IPS-20b (cell line): ENCODE measurements around the gene LMO4.

ENCODE experiments used
- H3K27ac ChIP-seq: one replicate; pipeline ENCODE4 v1.5.1; 2013; ENCODE audit warnings: low read length
- H3K27me3 ChIP-seq: 2 replicates; pipeline ENCODE4 v1.6.1; 2013; ENCODE audit warnings: mild to moderate bottlenecking, low read length, inconsistent platforms; ENCODE audit not compliant: insufficient read depth
- H3K36me3 ChIP-seq: 2 replicates; pipeline ENCODE4 v1.6.1; 2013; ENCODE audit warnings: low read depth, mild to moderate bottlenecking, inconsistent platforms, low read length, moderate library complexity; ENCODE audit not compliant: insufficient read depth
- H3K4me1 ChIP-seq: 2 replicates; pipeline ENCODE4 v1.6.1; 2013; ENCODE audit warnings: mild to moderate bottlenecking, control low read depth, inconsistent platforms, low read length, moderate library complexity; ENCODE audit not compliant: insufficient read depth
- H3K4me3 ChIP-seq: 2 replicates; pipeline ENCODE4 v1.5.1; 2013; ENCODE audit warnings: mild to moderate bottlenecking, low read length, inconsistent platforms
- H3K9ac ChIP-seq: 2 replicates; pipeline ENCODE4 v1.6.1; 2013; ENCODE audit warnings: low read depth, mild to moderate bottlenecking, inconsistent platforms, low read length, moderate library complexity
- H3K9me3 ChIP-seq: 2 replicates; pipeline ENCODE4 v1.6.1; 2013; ENCODE audit warnings: mild to moderate bottlenecking, low read depth, low read length, inconsistent platforms; ENCODE audit not compliant: insufficient read depth

Gene LMO4

DNA sequence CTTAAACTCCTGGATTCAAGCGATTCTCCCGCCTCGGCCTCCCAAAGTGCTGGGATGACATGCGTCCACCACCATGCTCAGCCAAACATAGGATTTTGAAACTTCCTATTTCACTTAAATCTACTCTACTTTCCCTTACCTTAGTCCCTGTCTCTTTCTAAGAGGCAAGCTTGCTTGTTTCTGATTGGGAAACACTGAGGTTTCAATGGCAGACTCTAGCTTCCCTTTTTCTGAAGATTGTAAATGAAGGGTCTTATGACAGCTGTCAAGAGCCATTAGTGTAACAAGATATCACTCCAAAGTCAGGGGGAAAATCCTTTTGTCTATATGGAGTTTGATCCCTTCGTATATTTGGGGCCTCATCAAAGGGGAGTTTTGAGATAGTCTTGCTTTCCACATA lies 23.5 kb upstream of the LMO4 start:
- Histone ChIP-seq H3K4me3 (no peak overlapping the region), H3K27me3 (no peaks in the 10 kb centered on the region), H3K36me3 (no peaks in the 10 kb centered on the region), H3K27ac (no peak overlapping the region), H3K4me1 (peaks cover 16% of the 10 kb centered on the region; the same call in 1 of the 2 replicates), H3K9me3 (no peaks in the 10 kb centered on the region), H3K9ac (no peak overlapping the region)

- no peaks in the 10 kb centered on the region for H3K27me3 ChIP-seq
- no peak overlapping the region for H3K9ac ChIP-seq
- H3K4me1 ChIP-seq, result peaks cover 17% of the 10 kb centered on the region; the same call in 1 of the 2 replicates
Observed at GRCh38 chr1:87305762-87306161, 22.9 kb upstream of the LMO4 start.

DNA sequence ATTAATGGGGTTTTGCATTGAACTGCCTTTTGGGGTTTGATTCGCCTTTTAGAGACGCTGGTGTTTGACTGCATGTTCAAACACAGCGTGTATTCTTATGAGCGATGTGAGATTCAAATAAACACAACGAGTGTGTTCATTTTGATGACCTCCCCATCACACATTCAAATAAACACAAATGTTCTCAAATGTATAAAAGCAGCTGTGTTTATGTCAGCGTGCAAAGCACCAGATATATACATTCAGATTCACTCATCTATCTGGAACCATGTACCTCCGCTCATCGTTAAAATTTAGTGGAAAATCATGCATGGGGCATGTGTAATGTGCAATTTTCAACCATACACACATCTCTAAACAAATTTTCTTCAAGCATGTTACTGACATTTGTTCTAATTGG lies 21.4 kb upstream of the LMO4 start:
- H3K9me3 ChIP-seq, result no peaks in the 10 kb centered on the region
- no peak overlapping the region for H3K27ac ChIP-seq
- H3K9ac ChIP-seq, result no peak overlapping the region
- no peak overlapping the region for H3K4me3 ChIP-seq
- no peaks in the 10 kb centered on the region for H3K27me3 ChIP-seq
- no peaks in the 10 kb centered on the region for H3K36me3 ChIP-seq
- peaks cover 17% of the 10 kb centered on the region; the same call in 1 of the 2 replicates for H3K4me1 ChIP-seq

More at GRCh38 chr1:87305762-87306161, 22.9 kb upstream of the LMO4 start:
- Histone ChIP-seq H3K9me3 (no peaks in the 10 kb centered on the region), H3K4me3 (no peak overlapping the region), H3K36me3 (no peaks in the 10 kb centered on the region), H3K27ac (no peak overlapping the region)

- H3K27ac ChIP-seq, result no peak overlapping the region
- peaks cover 17% of the 10 kb centered on the region; the same call in 1 of the 2 replicates for H3K4me1 ChIP-seq
- H3K9me3 ChIP-seq, result no peaks in the 10 kb centered on the region
Observed at GRCh38 chr1:87307931-87308330, 20.7 kb upstream of the LMO4 start.

DNA sequence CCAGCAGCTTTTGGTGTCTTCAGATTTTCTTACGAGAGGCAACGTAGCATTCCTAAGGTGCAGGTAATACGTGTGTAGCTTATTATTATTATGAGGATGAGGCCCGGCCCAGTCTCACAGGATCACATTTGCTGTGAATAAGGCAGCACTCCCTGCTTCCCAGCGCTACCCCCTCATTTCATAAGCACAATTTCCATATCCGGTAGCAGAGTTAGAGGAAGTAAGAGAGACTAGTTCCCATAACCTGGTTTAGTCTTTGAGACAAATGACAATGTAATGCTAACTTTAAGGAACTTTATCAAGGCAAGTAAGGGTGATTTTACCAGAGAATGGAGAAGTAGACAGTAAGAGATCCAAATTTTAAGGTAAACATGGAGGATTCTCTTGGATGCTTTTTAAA lies 14.6 kb upstream of the LMO4 start:
- peaks cover 3% of the 10 kb centered on the region; the same call in 1 of the 2 replicates for H3K4me1 ChIP-seq
- H3K27ac ChIP-seq, result no peak overlapping the region
- H3K9me3 ChIP-seq, result no peaks in the 10 kb centered on the region
- H3K27me3 ChIP-seq, result no peaks in the 10 kb centered on the region
- H3K9ac ChIP-seq, result no peak overlapping the region
- H3K4me3 ChIP-seq, result no peak overlapping the region
- H3K36me3 ChIP-seq, result no peaks in the 10 kb centered on the region

More at GRCh38 chr1:87307931-87308330, 20.7 kb upstream of the LMO4 start:
- H3K36me3 ChIP-seq, result no peaks in the 10 kb centered on the region
- H3K9ac ChIP-seq, result no peak overlapping the region
- no peaks in the 10 kb centered on the region for H3K27me3 ChIP-seq
- H3K4me3 ChIP-seq, result no peak overlapping the region

DNA sequence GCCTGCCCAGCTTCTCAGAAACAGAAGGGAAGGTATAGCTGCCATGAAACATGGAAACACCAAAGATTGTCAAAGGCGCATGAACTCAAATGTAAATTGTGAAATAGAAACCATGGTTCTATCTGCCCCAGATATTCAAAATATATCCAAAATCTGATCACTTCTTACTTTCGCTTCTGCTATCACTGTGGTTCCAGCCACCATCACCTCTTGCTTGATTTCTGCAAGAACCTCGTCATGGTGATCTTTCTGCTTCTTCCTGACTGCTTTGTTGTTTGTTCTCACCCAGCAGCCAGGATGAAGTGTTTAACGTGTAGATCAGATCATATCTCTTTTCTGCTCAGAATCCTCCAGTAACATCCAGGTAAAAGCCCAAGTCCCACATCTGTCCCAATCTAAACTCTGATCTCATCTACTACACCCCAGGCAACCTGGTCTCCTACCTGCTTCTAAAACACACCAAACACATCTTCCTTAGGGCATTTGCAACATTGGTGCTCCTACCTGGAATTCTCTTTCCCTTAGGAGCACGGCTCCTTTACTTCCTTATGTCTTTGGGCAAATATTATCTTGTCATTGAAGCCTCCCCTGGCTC lies 10.5 kb upstream of the LMO4 start:
- H3K27me3 ChIP-seq, result no peaks in the 10 kb centered on the region
- H3K9me3 ChIP-seq, result no peaks in the 10 kb centered on the region
- no peaks in the 10 kb centered on the region for H3K4me1 ChIP-seq
- no peak overlapping the region for H3K4me3 ChIP-seq
- H3K9ac ChIP-seq, result no peak overlapping the region
- H3K36me3 ChIP-seq, result no peaks in the 10 kb centered on the region
- H3K27ac ChIP-seq, result no peak overlapping the region

DNA sequence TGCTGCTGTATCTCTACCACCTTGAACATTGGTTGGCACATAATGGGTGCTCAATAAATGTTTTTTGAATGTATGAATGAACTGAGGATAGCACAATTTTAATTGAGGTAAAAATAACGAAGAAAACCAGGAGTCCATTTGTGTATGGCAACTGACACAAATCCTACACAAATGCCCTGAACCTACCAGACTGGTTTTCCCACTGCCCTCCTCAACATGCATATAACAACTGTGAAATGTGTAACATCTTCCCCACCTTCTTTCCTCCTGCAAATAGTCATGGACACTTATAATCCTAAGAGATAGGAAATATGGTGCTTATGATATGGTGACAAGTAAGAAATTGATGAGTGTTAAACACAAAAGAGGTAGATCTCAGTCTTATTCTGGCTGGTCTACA lies 9.9 kb upstream of the LMO4 start:
- Histone ChIP-seq H3K27ac (no peak overlapping the region), H3K4me3 (no peak overlapping the region), H3K27me3 (no peaks in the 10 kb centered on the region), H3K4me1 (no peaks in the 10 kb centered on the region), H3K36me3 (no peaks in the 10 kb centered on the region), H3K9me3 (no peaks in the 10 kb centered on the region), H3K9ac (no peak overlapping the region)

DNA sequence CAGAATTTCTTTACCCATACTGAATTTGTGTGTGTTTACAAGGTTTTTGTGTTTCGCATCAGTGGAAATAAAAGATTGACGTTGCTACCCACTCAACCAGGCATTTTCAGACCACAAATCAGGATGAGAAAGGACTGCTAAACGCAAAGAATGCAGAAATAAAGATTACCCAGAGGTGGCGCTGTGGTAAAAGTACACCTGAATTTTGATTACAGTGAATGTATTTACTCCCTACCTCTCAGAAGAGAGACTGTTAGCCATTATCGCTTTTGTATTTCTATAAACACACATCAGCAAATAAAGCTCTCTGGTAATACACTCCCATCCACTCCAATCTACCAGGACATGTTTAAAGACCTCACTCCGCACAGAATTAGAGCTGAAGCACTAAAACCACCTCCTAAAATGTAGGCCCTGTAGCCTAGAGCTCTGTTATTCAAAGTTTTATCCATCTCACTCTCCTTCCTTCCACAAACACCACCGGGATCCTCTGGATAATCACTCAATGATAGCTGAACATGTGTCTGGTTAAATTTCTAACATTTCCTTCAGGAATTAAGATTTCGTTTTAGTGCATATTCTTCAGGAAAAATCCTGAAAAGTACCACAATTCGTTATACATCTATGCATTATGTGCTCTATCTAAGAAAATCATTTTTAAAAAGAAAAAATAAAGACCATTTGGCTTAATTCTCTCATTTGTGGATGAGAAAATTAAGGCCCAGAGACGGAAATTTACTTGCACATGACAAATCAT lies 2.5 kb upstream of the LMO4 start:
- Histone ChIP-seq H3K4me1 (peaks cover 10% of the 10 kb centered on the region; the same call in 1 of the 2 replicates), H3K27ac (no peak overlapping the region), H3K9me3 (no peaks in the 10 kb centered on the region), H3K9ac (no peak overlapping the region), H3K27me3 (no peaks in the 10 kb centered on the region), H3K36me3 (no peaks in the 10 kb centered on the region), H3K4me3 (no peak overlapping the region)

DNA sequence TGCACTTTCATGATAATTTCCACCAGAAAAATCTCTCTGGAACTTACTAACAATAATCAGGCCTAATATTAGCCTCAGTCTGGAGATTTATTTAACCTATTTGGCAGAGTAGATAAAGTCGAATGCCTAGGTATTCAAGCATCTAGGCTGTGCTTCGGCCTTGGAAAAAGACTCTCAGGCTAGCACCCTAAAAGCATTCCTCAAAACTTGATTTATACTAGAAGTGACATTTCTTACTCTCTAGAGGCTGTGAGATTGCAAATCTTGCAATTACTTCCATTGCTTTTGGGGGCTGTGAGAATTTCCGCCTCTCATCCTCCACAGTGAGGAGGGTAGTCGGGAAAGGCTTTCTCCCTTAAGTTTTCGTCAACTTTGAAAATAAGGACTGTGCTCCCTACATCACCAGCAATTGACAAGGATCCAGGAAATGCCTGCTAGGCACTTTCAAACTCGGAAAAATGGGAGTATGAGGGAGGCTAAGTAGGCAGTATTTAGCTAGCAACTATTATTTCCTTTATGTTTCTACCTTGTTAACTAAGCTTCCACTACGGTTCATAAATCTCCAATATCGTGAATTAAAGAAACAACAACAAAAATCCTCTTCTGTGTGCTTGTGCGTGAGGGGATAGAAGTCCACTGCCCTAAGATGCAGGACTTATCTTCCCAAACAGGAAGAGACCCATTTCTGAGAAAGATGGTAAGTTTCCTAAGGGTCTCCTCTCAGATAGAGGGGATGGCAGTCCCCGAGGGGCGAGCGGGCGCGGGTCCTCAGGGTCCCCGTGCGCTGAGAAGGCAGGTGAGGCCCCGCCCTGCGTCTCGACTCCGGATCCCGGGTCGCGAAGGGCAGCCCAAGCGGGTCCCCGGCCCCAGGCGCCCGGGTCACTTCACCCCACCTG lies 1.1 kb upstream of the LMO4 start:
- no peak overlapping the region for H3K27ac ChIP-seq
- H3K9ac ChIP-seq, result peak overlapping the region; percentile 64; the same call in 1 of the 2 replicates
- no peaks in the 10 kb centered on the region for H3K9me3 ChIP-seq
- H3K36me3 ChIP-seq, result peaks cover 6% of the 10 kb centered on the region
- H3K4me3 ChIP-seq, result peak overlapping the region; percentile 60
- no peaks in the 10 kb centered on the region for H3K27me3 ChIP-seq
- peaks cover 16% of the 10 kb centered on the region; the same call in 1 of the 2 replicates for H3K4me1 ChIP-seq

DNA sequence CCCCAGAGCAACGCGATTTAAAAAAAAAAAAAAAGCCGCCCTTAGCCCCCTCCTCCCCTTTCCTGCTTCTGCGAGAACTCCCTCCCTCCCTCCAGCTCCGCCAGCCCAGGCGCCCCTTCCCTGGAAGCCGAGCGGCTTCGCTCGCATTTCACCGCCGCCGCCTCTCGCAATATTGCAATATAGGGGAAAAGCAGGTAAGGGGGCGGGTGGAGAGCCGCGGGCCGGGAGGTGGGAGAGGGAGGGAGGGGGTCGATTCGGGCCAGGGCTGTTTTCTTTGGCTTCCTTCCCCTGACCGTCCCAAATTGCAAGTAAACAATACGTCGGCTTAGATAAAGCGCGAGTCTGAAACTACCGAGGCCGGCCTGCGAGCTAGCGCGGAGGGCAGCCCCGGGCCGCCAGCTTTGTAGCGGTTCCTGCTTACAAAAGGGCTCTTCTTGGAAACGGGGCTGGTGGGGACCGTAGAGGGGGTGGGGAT lies 408 bp downstream of the LMO4 start:
- Histone ChIP-seq H3K4me3 (peak overlapping the region; percentile 93), H3K9ac (peak overlapping the region; percentile 80; the same call in 1 of the 2 replicates), H3K36me3 (peaks cover 20% of the 10 kb centered on the region), H3K4me1 (peaks cover 30% of the 10 kb centered on the region), H3K27ac (peak overlapping the region; percentile 83), H3K9me3 (no peaks in the 10 kb centered on the region), H3K27me3 (no peaks in the 10 kb centered on the region)

DNA sequence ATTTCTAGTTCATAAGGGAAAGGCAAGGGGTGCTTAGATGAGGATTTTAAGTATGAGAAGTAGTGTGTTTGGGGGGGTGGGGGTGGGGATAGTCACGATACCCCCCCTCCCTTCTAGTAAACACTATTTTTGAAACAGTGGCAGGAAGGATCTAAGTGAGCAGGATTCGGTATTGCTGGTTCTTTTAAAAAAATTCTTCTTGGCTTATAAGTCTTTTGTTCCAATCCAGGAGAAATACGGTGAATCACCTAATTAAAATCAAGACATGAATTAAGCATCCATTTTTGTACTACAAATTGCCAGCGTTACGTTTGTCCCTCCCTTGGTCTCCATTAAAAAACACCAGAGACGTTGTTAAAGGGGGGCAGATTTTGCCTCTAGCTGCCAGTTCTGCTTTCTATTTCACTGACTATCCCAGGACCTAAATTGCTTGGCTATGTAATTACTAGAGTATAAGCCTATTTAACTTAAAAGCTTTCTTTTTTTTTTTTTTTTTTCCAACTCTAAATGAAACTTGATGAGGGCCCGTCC lies 911 bp downstream of the LMO4 start:
- H3K4me1 ChIP-seq, result peaks cover 33% of the 10 kb centered on the region
- H3K36me3 ChIP-seq, result peaks cover 20% of the 10 kb centered on the region
- peak overlapping the region; percentile 83 for H3K27ac ChIP-seq
- H3K9ac ChIP-seq, result peak overlapping the region; percentile 80
- H3K9me3 ChIP-seq, result no peaks in the 10 kb centered on the region
- H3K4me3 ChIP-seq, result peak overlapping the region; percentile 93
- H3K27me3 ChIP-seq, result no peaks in the 10 kb centered on the region
